Measurements from ENCODE around the gene TPM4. TPM values are rescaled to one million over a fixed set of nuclear protein-coding genes. Genes with fewer than 3 reads are reported as not detected.

The TPM4 gene
- total and polyA plus RNA-seq, 2 donors (not counting 1 experiment from before 2014, with no cell fraction given), result 65.4 to 127 TPM

DNA sequence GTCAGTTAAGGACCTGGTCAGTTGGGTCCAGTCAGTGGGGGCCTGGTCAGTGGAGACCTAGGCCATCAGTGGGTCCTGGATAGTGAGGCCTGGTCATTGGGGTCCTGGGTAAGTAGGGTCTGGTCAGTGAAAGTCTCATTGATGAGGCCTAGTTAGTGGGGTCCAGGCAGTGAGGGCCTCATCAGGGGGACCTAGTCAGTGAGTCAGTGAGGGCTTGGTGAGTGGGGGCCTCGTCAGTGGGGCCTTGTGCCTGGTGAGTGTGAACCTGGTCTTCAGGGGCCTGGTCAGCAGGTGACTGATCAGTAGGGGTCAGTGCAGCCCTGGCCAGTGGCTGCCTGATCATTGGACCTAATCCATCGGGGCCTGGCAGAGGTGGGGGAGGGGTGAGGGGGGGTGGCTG lies 42.6 kb upstream of the TPM4 start:
- no peak for ATAC-seq (ENCODE audit: low read depth)
- intact Hi-C loops (cut with micrococcal nuclease), result no loop called here
- CTCF ChIA-PET, result no interaction called here
- no peaks in the 10 kb centered on the region for H3K4me1 Mint-ChIP-seq
- Histone ChIP-seq H3K4me3 (ENCODE audit: control extremely low read depth in 1 of 5, extremely low read depth in 1 of 5, insufficient read depth in 1 of 5, low read depth in 2 of 5, low read length in 4 of 5) (no peak overlapping the region), H2AFZ (ENCODE audit: insufficient read depth, low read depth, low read length, poor library complexity, severe bottlenecking) (no peak overlapping the region), H3K4me2 (replicated peaks; ENCODE audit: low read depth, low read length, poor library complexity, severe bottlenecking) (no peak overlapping the region), H3K9me3 (ENCODE audit: control extremely low read depth in 1 of 3, control insufficient read depth in 2 of 3, insufficient read depth in 1 of 3, low read length in 2 of 3) (no peaks in the 10 kb centered on the region), H3K36me3 (replicated peaks in 1 of 2; ENCODE audit: control extremely low read depth in 1 of 2, control insufficient read depth in 1 of 2, extremely low read depth in 1 of 2, insufficient read depth in 2 of 2, low read length in 1 of 2) (no peaks in the 10 kb centered on the region), H3K79me2 (ENCODE audit: control insufficient read depth, insufficient read depth, low read length) (no peaks in the 10 kb centered on the region), H3K27me3 (replicated peaks in 1 of 4; ENCODE audit: control extremely low read depth in 1 of 4, control insufficient read depth in 3 of 4, insufficient read depth in 4 of 4, low read length in 3 of 4) (peaks cover 0 to 4% (median 0%) of the 10 kb centered on the region in 4 experiments), H3K4me1 (ENCODE audit: control insufficient read depth in 2 of 2, insufficient read depth in 2 of 2, low read length in 2 of 2) (no peaks in the 10 kb centered on the region), H3K27ac (ENCODE audit: low read length in 2 of 2) (no peak overlapping the region), H3K9ac (ENCODE audit: low read length) (no peak overlapping the region), H4K20me1 (ENCODE audit: control insufficient read depth, insufficient read depth, low read length, poor library complexity, severe bottlenecking) (no peaks in the 10 kb centered on the region)
- TF ChIP-seq, protein P1, sequence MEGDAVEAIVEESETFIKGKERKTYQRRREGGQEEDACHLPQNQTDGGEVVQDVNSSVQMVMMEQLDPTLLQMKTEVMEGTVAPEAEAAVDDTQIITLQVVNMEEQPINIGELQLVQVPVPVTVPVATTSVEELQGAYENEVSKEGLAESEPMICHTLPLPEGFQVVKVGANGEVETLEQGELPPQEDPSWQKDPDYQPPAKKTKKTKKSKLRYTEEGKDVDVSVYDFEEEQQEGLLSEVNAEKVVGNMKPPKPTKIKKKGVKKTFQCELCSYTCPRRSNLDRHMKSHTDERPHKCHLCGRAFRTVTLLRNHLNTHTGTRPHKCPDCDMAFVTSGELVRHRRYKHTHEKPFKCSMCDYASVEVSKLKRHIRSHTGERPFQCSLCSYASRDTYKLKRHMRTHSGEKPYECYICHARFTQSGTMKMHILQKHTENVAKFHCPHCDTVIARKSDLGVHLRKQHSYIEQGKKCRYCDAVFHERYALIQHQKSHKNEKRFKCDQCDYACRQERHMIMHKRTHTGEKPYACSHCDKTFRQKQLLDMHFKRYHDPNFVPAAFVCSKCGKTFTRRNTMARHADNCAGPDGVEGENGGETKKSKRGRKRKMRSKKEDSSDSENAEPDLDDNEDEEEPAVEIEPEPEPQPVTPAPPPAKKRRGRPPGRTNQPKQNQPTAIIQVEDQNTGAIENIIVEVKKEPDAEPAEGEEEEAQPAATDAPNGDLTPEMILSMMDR (IDR thresholded peaks at IDR 0.05), result no peak
- no peak for TF ChIP-seq EZH2 (IDR thresholded peaks at IDR 0.05; ENCODE audit: borderline replicate concordance, insufficient read depth, low read depth, low read length, poor library complexity, severe bottlenecking)
- no peaks in the 10 kb centered on the region for H3K9me3 Mint-ChIP-seq (ENCODE audit: insufficient read depth)
- WGBS (ENCODE audit: insufficient coverage), result 85% methylated on average over 2 of the region's 2 CpGs
- POLR2A ChIA-PET, result no interaction called here
- no peaks in the 10 kb centered on the region for H3K27me3 Mint-ChIP-seq
- no peak overlapping the region for H3K4me3 Mint-ChIP-seq
- DNase-seq, result peak; percentile 2
- no peak overlapping the region for H3K27ac Mint-ChIP-seq

DNA sequence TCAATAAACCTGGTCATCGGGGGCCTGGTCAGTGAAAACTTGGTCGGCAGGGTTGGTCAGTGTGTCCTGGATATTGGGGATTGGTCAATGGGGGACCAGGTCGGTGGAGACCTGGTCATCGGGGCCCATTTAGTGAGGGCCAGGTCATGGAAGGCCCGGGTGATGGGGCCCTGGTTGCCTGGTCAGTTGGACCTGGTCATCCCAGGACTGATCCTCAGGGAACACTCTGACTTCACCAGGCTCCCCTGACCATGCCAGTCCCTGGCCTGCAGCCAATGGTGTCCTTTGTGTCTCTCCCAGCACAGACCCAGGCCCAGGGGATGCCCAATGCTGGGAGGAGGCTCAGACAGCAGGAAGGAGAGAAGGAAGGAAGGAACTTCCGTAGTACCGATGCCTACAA lies 42.1 kb upstream of the TPM4 start:
- H3K9ac ChIP-seq (ENCODE audit: low read length), result no peak overlapping the region
- Mint-ChIP-seq H3K4me3 (no peak overlapping the region), H3K27me3 (no peaks in the 10 kb centered on the region), H3K27ac (no peak overlapping the region), H3K9me3 (ENCODE audit: insufficient read depth) (no peaks in the 10 kb centered on the region), H3K4me1 (no peaks in the 10 kb centered on the region)
- ChIA-PET POLR2A (no interaction called here), CTCF (no interaction called here)
- H3K27me3 ChIP-seq (replicated peaks in 1 of 4; ENCODE audit: control extremely low read depth in 1 of 4, control insufficient read depth in 3 of 4, insufficient read depth in 4 of 4, low read length in 3 of 4), result peaks cover 0 to 4% (median 0%) of the 10 kb centered on the region in 4 experiments
- H3K4me2 ChIP-seq (replicated peaks; ENCODE audit: low read depth, low read length, poor library complexity, severe bottlenecking), result no peak overlapping the region
- no peaks in the 10 kb centered on the region for H3K9me3 ChIP-seq (ENCODE audit: control extremely low read depth in 1 of 3, control insufficient read depth in 2 of 3, insufficient read depth in 1 of 3, low read length in 2 of 3)
- intact Hi-C loops (cut with micrococcal nuclease), result no loop called here
- ATAC-seq (ENCODE audit: low read depth) (no peak), DNase-seq (peak; percentile 2)
- no peak overlapping the region for H2AFZ ChIP-seq (ENCODE audit: insufficient read depth, low read depth, low read length, poor library complexity, severe bottlenecking)
- no peaks in the 10 kb centered on the region for H3K4me1 ChIP-seq (ENCODE audit: control insufficient read depth in 2 of 2, insufficient read depth in 2 of 2, low read length in 2 of 2)
- H3K4me3 ChIP-seq (ENCODE audit: control extremely low read depth in 1 of 5, extremely low read depth in 1 of 5, insufficient read depth in 1 of 5, low read depth in 2 of 5, low read length in 4 of 5), result no peak overlapping the region
- no peaks in the 10 kb centered on the region for H4K20me1 ChIP-seq (ENCODE audit: control insufficient read depth, insufficient read depth, low read length, poor library complexity, severe bottlenecking)
- no peak overlapping the region for H3K27ac ChIP-seq (ENCODE audit: low read length in 2 of 2)
- 95% methylated on average over 5 of the region's 7 CpGs for WGBS (ENCODE audit: insufficient coverage)
- TF ChIP-seq, protein P1 (IDR thresholded peaks at IDR 0.05), result no peak
- TF ChIP-seq EZH2 (IDR thresholded peaks at IDR 0.05; ENCODE audit: borderline replicate concordance, insufficient read depth, low read depth, low read length, poor library complexity, severe bottlenecking), result no peak
- no peaks in the 10 kb centered on the region for H3K36me3 ChIP-seq (replicated peaks in 1 of 2; ENCODE audit: control extremely low read depth in 1 of 2, control insufficient read depth in 1 of 2, extremely low read depth in 1 of 2, insufficient read depth in 2 of 2, low read length in 1 of 2)
- no peaks in the 10 kb centered on the region for H3K79me2 ChIP-seq (ENCODE audit: control insufficient read depth, insufficient read depth, low read length)
